C4-2B (cell line): ENCODE measurements around the gene NOX4.

ENCODE experiments used
- H3K27ac ChIP-seq: fragments of 450-650 bp; 2 replicates; pipeline ENCODE4 v1.5.1; 2017
- CTCF ChIP-seq: fragments of 450-650 bp; conservative IDR thresholded peaks from 2 replicates; pipeline ENCODE4 v1.5.1; 2017; ENCODE audit warnings: mild to moderate bottlenecking
- ZFX ChIP-seq: fragments of 450-650 bp; IDR thresholded peaks from 2 replicates; pipeline ENCODE4 v1.6.1; 2017

NOX4 gene

DNA sequence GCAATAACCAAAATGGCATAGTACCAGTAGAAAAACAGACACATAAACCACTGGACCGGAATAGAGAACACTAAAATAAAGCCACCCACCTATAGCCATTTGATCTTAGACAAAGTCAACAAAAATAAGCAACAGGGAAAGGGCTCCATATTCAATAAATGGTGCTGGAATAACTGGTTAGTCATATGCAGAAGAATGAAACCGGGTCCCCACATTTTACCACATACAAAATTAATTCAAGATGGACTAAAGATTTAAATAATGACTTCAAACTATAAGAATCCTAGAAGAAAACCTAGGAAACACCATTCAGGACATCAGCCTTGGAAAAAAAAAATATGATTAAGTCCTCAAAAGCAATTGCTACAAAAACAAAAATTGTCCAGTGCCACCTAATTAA lies 30.1 kb upstream of the NOX4 start:
- no peak for TF ChIP-seq ZFX
- TF ChIP-seq CTCF = no peak
- no peak overlapping the region for H3K27ac ChIP-seq

DNA sequence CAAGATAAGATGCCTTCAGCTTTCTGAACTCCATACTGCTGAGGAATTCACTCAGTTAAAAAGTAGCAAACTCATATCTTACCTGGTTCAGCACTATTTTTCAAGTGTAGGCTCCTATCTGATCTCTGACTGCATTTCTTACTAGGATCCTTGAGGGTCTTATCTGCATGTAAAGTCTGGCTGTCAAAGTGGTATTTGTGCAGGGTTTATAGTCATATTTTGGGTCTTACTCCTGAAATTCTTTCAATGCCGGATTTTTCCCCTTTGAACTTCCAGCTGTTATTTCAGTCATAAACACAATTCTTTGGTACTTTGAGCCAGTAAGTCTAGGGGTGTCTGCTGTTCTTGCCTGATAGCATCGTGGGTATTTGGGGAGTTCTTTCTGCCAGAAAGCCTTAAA lies 25.3 kb upstream of the NOX4 start:
- TF ChIP-seq ZFX (no peak), CTCF (no peak)
- H3K27ac ChIP-seq = no peak overlapping the region

DNA sequence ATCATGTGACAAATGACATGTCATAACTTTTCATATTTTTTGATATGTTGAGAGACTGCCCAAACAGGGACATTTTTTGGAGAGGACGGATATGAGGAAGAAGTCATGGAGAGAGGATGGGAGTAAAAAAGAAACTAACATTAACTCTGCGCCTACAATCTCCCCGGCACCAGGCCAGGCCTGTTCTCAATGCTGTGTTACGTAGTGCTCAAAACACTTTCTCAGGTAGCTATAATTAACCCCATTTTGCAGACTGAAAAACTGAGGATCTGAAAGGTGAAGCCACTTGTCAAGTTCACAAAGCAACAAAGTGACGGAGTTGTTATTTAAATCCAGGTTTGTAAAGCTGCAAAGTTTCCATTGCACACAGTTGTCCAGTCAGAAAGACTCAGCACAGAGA lies 17.4 kb upstream of the NOX4 start:
- no peak overlapping the region for H3K27ac ChIP-seq
- TF ChIP-seq ZFX (no peak), CTCF (no peak)

DNA sequence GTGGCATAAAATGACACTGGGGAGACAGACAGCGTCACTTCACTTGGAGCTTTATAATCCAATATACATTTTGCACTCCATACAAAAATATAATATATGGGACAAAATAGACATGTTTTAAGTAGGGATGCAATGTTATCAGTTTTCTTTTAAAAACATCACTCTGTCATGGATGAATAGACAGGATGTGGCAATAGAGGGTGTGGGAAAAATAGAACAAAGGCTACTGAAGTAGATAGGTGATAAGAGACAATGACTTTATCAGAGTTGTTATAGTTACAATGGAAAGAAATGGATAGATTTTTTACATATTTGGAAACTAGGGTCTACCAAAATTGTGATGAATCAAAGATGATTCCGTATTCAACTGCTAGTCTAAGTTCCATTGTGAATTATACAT lies 13.1 kb upstream of the NOX4 start:
- no peak overlapping the region for H3K27ac ChIP-seq
- TF ChIP-seq ZFX (no peak), CTCF (no peak)

- no peak overlapping the region for H3K27ac ChIP-seq
- TF ChIP-seq ZFX (no peak), CTCF (no peak)
Measured at GRCh38 chr11:89503422-89503821, 12.2 kb upstream of the NOX4 start.

DNA sequence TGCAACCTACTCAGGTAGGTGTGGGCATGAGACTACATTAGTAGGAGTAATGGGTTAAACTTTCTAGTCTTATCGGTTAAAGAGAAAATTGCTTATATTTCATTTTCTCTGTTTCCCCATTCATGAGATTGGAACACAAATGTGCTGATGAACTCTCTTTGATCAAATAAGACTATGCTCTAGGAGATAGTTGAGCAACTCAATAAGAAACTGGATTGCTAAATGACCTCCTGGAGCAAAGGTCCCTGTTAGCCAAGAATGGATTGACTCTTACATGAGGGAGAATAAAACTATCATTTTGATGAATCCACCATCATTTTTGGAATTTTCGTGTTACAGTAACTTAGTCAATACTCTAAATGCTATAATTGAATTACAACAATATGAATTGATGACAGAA lies 11.1 kb upstream of the NOX4 start:
- TF ChIP-seq CTCF = no peak
- no peak for TF ChIP-seq ZFX
- no peak overlapping the region for H3K27ac ChIP-seq

DNA sequence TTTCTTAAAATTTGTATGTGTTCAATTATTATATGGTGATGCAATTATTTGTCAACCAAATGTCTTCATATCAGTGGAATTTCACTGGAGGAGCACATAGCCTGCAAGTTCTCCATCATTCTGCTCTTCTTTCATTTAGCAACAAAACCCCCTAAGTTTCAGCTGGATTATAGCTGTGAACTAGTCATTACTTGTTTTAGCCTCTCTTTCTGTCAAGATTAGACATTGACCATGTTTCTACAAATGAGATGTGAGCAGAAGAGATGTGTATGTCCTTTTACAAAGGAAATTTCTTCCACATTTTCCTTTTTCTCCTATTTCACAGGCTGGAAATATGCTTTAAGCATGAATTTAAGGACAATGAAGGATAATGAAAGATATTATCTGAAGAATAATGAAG lies 9.2 kb upstream of the NOX4 start:
- H3K27ac ChIP-seq = no peak overlapping the region
- TF ChIP-seq CTCF (no peak), ZFX (no peak)
